HK-2 (cell line): ENCODE data around the gene PFKL.

Source experiments
- DNase-seq: peaks from one replicate; pipeline ENCODE4 v3.0.0-alpha.2; 2018; ENCODE audit not compliant: unreplicated experiment

The PFKL gene

GRCh38 chr21:44363278-44363677 lies 63.4 kb downstream of the PFKL start:
- no peak for DNase-seq

GRCh38 chr21:44364151-44365053 lies 64.5 kb downstream of the PFKL start:
- no peak for DNase-seq

GRCh38 chr21:44365251-44365966 lies 65.6 kb downstream of the PFKL start:
- DNase-seq = no peak

GRCh38 chr21:44365967-44366585 lies 66.2 kb downstream of the PFKL start:
- no peak for DNase-seq

GRCh38 chr21:44366586-44367211 lies 66.8 kb downstream of the PFKL start:
- DNase-seq = no peak

- DNase-seq = no peak
Measured at GRCh38 chr21:44368711-44369446, 69.0 kb downstream of the PFKL start.

GRCh38 chr21:44370027-44370735 lies 70.3 kb downstream of the PFKL start:
- DNase-seq = peak; percentile 52

GRCh38 chr21:44370786-44371410 lies 71.0 kb downstream of the PFKL start:
- DNase-seq = no peak

- no peak for DNase-seq
Measured at GRCh38 chr21:44371596-44371995, 71.7 kb downstream of the PFKL start.

- DNase-seq = no peak
Measured at GRCh38 chr21:44372616-44373015, 72.8 kb downstream of the PFKL start.

GRCh38 chr21:44374601-44375280 lies 74.9 kb downstream of the PFKL start:
- DNase-seq = no peak

- DNase-seq = no peak
Measured at GRCh38 chr21:44375281-44375651, 75.4 kb downstream of the PFKL start.

GRCh38 chr21:44375761-44376241 lies 75.9 kb downstream of the PFKL start:
- no peak for DNase-seq

- DNase-seq = no peak
Measured at GRCh38 chr21:44376606-44377005, 76.8 kb downstream of the PFKL start.
